ENCODE results near the gene ATP1A1.

The ATP1A1 gene

GRCh38 chr1:116360429-116361173, 12.4 kb upstream of the ATP1A1 start:
- H3K4me3 ChIP-seq (ENCODE audit: low read depth, low read length): no peak overlapping the region
- no peak for TF ChIP-seq CTCF (IDR thresholded peaks at IDR 0.05; ENCODE audit: borderline replicate concordance, insufficient read depth, low read depth, low read length)

GRCh38 chr1:116361648-116362047, 11.4 kb upstream of the ATP1A1 start:
- TF ChIP-seq CTCF (IDR thresholded peaks at IDR 0.05; ENCODE audit: borderline replicate concordance, insufficient read depth, low read depth, low read length): no peak
- no peak overlapping the region for H3K4me3 ChIP-seq (ENCODE audit: low read depth, low read length)

DNA sequence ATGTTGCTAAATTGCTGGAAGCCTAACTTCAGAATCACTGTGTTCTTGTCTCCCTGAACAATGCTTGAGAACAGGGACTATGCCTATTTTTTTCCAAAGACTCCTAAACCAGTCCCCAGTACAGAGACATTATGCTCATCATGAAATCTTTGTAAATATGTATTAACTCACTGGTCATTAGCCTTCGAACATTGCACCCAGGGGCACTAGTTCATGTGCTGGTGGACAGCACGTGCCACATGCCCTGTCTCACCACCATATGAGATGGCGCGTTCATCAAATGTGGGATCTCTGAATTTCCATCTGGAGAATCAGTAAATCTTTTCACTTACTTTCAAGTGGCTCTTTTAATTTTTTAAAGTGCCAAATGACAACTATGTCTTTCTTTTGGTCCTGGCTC, 11.0 kb upstream of the ATP1A1 start:
- TF ChIP-seq CTCF (IDR thresholded peaks at IDR 0.05; ENCODE audit: borderline replicate concordance, insufficient read depth, low read depth, low read length): no peak

DNA sequence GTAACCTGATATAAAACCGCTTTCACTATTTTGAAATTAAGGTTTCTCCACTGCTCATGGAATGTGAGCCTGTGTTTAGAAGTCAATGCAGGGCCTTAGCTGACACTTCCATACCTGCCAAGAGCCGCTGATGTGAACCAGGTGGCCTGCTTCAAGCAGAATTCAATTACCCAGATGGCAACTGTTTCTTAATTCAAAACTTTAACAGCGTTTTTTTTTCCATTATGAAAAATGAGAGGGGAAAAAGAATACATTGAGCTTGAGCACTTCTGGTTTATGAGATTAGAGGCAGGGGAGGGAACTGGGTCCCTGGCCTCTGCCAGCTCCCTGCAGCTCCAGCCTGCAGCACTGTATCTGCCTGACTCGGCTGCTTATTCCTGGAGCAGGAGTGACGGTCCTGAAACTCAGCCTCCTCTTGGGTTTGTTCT, 7.7 kb upstream of the ATP1A1 start:
- H3K4me3 ChIP-seq (ENCODE audit: low read depth, low read length): no peak overlapping the region
- TF ChIP-seq CTCF (IDR thresholded peaks at IDR 0.05; ENCODE audit: borderline replicate concordance, insufficient read depth, low read depth, low read length): no peak

More for the DNA sequence above, 11.0 kb upstream of the ATP1A1 start:
- no peak overlapping the region for H3K4me3 ChIP-seq (ENCODE audit: low read depth, low read length)

GRCh38 chr1:116365857-116366256, 7.2 kb upstream of the ATP1A1 start:
- no peak overlapping the region for H3K4me3 ChIP-seq (ENCODE audit: low read depth, low read length)
- no peak for TF ChIP-seq CTCF (IDR thresholded peaks at IDR 0.05; ENCODE audit: borderline replicate concordance, insufficient read depth, low read depth, low read length)

GRCh38 chr1:116367256-116367945, 5.6 kb upstream of the ATP1A1 start:
- no peak for TF ChIP-seq CTCF (IDR thresholded peaks at IDR 0.05; ENCODE audit: borderline replicate concordance, insufficient read depth, low read depth, low read length)
- no peak overlapping the region for H3K4me3 ChIP-seq (ENCODE audit: low read depth, low read length)

DNA sequence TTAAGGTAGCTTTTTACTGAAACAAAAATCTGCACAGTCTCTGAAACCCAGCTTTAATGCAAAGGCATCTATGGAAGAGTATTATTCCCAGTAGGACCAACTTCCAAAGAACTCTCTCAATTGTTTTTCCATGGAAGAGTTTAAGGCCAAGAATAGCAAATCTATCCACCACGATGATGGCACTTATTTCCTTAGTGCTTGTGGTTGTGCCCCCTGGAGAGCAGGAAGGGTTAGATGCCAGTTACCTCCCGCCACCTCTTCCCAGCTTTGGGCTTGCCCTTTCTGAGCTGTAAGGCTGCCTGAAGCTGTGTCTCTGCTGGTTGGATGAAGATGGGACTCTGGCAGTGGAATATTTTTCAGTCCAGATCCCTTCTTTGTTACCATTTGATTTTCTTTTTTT, 4.8 kb upstream of the ATP1A1 start:
- TF ChIP-seq CTCF (IDR thresholded peaks at IDR 0.05; ENCODE audit: borderline replicate concordance, insufficient read depth, low read depth, low read length): no peak
- no peak overlapping the region for H3K4me3 ChIP-seq (ENCODE audit: low read depth, low read length)
